Measurements from ENCODE around the gene MED13.

MED13 gene

GRCh38 chr17:61927208-61928100 lies 137.6 kb downstream of the MED13 start, which contains the start of gene INTS2 (continued):
- TF ChIP-seq ZNF221 (tag by site-specific recombination; IDR thresholded peaks at IDR 0.05; ENCODE audit: borderline replicate concordance) (no peak), ZNF473 (tag by site-specific recombination; IDR thresholded peaks at IDR 0.05) (no peak), ZSCAN16 (tag by site-specific recombination; IDR thresholded peaks at IDR 0.05) (0 out of 2 replicates have a peak, but pooled peaks have one; percentile 13), ATF2 (tag by site-specific recombination; IDR thresholded peaks at IDR 0.05; ENCODE audit: low read depth) (no peak), ZBTB21 (tag by site-specific recombination; IDR thresholded peaks at IDR 0.05) (no peak; the same call in 1 of the 2 replicates), TRIM28 (IDR thresholded peaks at IDR 0.05; ENCODE audit: borderline replicate concordance, low read length) (peak; percentile 94), ZNF404 (tag by site-specific recombination; IDR thresholded peaks at IDR 0.05) (0 out of 2 replicates have a peak, but pooled peaks have one; percentile 21), ZNF423 (tag by site-specific recombination; IDR thresholded peaks at IDR 0.05) (peak; percentile 21; the same call in 1 of the 2 replicates), HIC1 (tag by site-specific recombination; IDR thresholded peaks at IDR 0.05) (no peak), HOXC10 (CRISPR knock-in tag; IDR thresholded peaks at IDR 0.05) (no peak), ZNF677 (tag by site-specific recombination; IDR thresholded peaks at IDR 0.05) (no peak), KLF10 (tag by site-specific recombination; IDR thresholded peaks at IDR 0.05) (no peak), ZNF830 (tag by site-specific recombination; IDR thresholded peaks at IDR 0.05; ENCODE audit: low read depth) (no peak), ZBTB26 (tag by site-specific recombination; optimal IDR thresholded peaks at IDR 0.05) (peak; percentile 68), SCRT2 (tag by site-specific recombination; IDR thresholded peaks at IDR 0.05) (peak; percentile 63; the same call in 1 of the 2 replicates), MYNN (tag by site-specific recombination; IDR thresholded peaks at IDR 0.05; ENCODE audit: borderline replicate concordance) (peak; percentile 60; the same call in 1 of the 2 replicates), EGR2 (tag by site-specific recombination; IDR thresholded peaks at IDR 0.05; ENCODE audit: low read depth) (peak; percentile 20; the same call in 1 of the 2 replicates), KLF7 (tag by site-specific recombination; IDR thresholded peaks at IDR 0.05; ENCODE audit: borderline replicate concordance) (peak; percentile 72; the same call in 1 of the 2 replicates), ZNF16 (tag by site-specific recombination; IDR thresholded peaks at IDR 0.05; ENCODE audit: low read depth) (peak; percentile 55; the same call in 1 of the 2 replicates), ZNF426 (tag by site-specific recombination; IDR thresholded peaks at IDR 0.05) (no peak), ZNF692 (tag by site-specific recombination; IDR thresholded peaks at IDR 0.05) (peak; percentile 78; the same call in 1 of the 2 replicates), ZNF843 (tag by site-specific recombination; IDR thresholded peaks at IDR 0.05) (peak; percentile 72; the same call in 1 of the 2 replicates), SCRT1 (tag by site-specific recombination; IDR thresholded peaks at IDR 0.05; ENCODE audit: borderline replicate concordance) (no peak), ZNF394 (tag by site-specific recombination; IDR thresholded peaks at IDR 0.05; ENCODE audit: borderline replicate concordance) (peak; percentile 86), ZNF121 (tag by site-specific recombination; IDR thresholded peaks at IDR 0.05) (peak; percentile 88), ZNF530 (tag by site-specific recombination; IDR thresholded peaks at IDR 0.05; ENCODE audit: low read depth) (no peak), SALL2 (tag by site-specific recombination; IDR thresholded peaks at IDR 0.05; ENCODE audit: borderline replicate concordance) (no peak), KLF17 (tag by site-specific recombination; IDR thresholded peaks at IDR 0.05) (peak; percentile 94), GLI4 (tag by site-specific recombination; IDR thresholded peaks at IDR 0.05) (peak; percentile 90; the same call in 1 of the 2 replicates), FEZF1 (tag by site-specific recombination; IDR thresholded peaks at IDR 0.05) (peak; percentile 22; the same call in 1 of the 2 replicates), WT1 (tag by site-specific recombination; IDR thresholded peaks at IDR 0.05) (peak; percentile 61; the same call in 1 of the 2 replicates), ZNF146 (tag by site-specific recombination; IDR thresholded peaks at IDR 0.05) (peak; percentile 71)
